ACC112 (cell line): ENCODE measurements around the gene TYMP.
A peak's percentile ranks its signal among the peaks of the same experiment; 100 is the strongest.

Experiments used
- H2AFZ ChIP-seq: fragments of 200-600 bp; sonication (generic); one replicate; pipeline ENCODE4 v1.6.0; 2017; ENCODE audit warnings: antibody characterized with exemption, low read length; ENCODE audit not compliant: unreplicated experiment
- H3K27ac ChIP-seq: fragments of 200-600 bp; sonication (generic); 2 replicates; pipeline ENCODE4 v1.5.1; 2014; ENCODE audit warnings: low read depth, mild to moderate bottlenecking, antibody characterized with exemption, low read length, moderate library complexity
- H3K27me3 ChIP-seq: fragments of 200-600 bp; sonication (generic); 2 replicates; pipeline ENCODE4 v1.6.1; 2014; ENCODE audit warnings: mild to moderate bottlenecking, antibody characterized with exemption, low read length, moderate library complexity, mixed read lengths; ENCODE audit not compliant: insufficient read depth
- H3K36me3 ChIP-seq: fragments of 200-600 bp; sonication (generic); 2 replicates; pipeline ENCODE4 v1.6.1; 2016; ENCODE audit warnings: mild to moderate bottlenecking, antibody characterized with exemption, low read length, moderate library complexity, mixed read lengths; ENCODE audit not compliant: insufficient read depth
- H3K4me1 ChIP-seq: fragments of 200-600 bp; sonication (generic); one replicate; pipeline ENCODE4 v1.6.1; 2016; ENCODE audit warnings: low read length, mixed read lengths; ENCODE audit not compliant: insufficient read depth, unreplicated experiment, control insufficient read depth
- H3K4me3 ChIP-seq: fragments of 200-600 bp; sonication (generic); 2 replicates; pipeline ENCODE4 v1.5.1; 2014; ENCODE audit warnings: mild to moderate bottlenecking, low read depth, low read length
- H3K79me2 ChIP-seq: fragments of 200-600 bp; sonication (generic); one replicate; pipeline ENCODE4 v1.6.0; 2016; ENCODE audit warnings: low read length; ENCODE audit not compliant: control insufficient read depth, unreplicated experiment, insufficient read depth

The TYMP gene

DNA sequence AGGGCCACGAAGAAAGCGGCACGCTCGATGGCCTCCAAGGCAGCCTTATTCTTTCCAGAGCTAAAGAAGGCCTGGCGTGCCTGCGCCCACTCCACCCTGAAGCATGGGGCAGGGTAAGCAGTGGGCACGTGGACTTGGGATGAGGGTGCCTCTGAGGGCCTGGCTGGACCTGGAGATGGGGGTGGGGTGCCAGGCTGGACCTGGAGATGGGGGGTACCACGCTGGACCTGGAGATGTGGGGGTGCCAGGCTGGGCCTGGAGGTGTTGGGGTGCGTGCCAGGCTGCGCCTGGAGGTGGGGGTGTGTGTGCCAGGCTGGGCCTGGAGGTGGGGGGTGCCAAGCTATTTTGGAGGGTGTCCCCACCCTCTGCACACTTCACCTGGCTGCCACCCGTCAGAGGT, 43.2 kb upstream of the TYMP start:
- Histone ChIP-seq H3K27ac (no peak overlapping the region), H3K4me1 (no peaks in the 10 kb centered on the region), H3K79me2 (no peaks in the 10 kb centered on the region), H3K36me3 (no peaks in the 10 kb centered on the region), H2AFZ (no peak overlapping the region), H3K4me3 (no peak overlapping the region), H3K27me3 (no peaks in the 10 kb centered on the region)

- no peaks in the 10 kb centered on the region for H3K79me2 ChIP-seq
- no peak overlapping the region for H3K27ac ChIP-seq
- H3K4me3 ChIP-seq = no peak overlapping the region
- no peaks in the 10 kb centered on the region for H3K4me1 ChIP-seq
- H3K36me3 ChIP-seq = no peaks in the 10 kb centered on the region
- H3K27me3 ChIP-seq = no peaks in the 10 kb centered on the region
- H2AFZ ChIP-seq = no peak overlapping the region
Observed at GRCh38 chr22:50571264-50572175, 41.7 kb upstream of the TYMP start.

DNA sequence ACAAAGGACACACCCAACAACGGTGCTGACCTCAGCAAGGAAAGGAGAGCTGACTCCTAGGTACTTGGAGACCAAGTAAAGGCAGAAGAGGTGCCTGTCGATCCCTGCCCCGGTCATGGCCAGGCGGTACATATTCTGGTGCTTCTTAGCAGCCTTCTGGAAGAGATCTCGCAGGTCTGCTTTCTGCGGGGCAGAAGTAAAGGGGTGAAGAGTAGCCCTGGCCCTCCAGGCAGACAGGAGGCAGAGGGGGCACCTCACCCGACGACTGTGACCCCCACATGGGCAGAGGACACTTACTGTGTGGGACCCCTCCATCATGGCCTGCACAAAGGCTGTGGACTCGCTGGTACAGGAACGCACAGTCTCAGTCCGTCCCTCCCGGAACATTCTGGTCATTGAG, 41.0 kb upstream of the TYMP start:
- no peak overlapping the region for H3K4me3 ChIP-seq
- no peaks in the 10 kb centered on the region for H3K79me2 ChIP-seq
- H3K27ac ChIP-seq = no peak overlapping the region
- H3K36me3 ChIP-seq = no peaks in the 10 kb centered on the region
- H2AFZ ChIP-seq = no peak overlapping the region
- H3K4me1 ChIP-seq = no peaks in the 10 kb centered on the region
- no peaks in the 10 kb centered on the region for H3K27me3 ChIP-seq

GRCh38 chr22:50569896-50570535, 40.2 kb upstream of the TYMP start:
- Histone ChIP-seq H3K4me3 (no peak overlapping the region), H3K4me1 (no peaks in the 10 kb centered on the region), H2AFZ (no peak overlapping the region), H3K79me2 (no peaks in the 10 kb centered on the region), H3K27me3 (no peaks in the 10 kb centered on the region), H3K36me3 (no peaks in the 10 kb centered on the region), H3K27ac (no peak overlapping the region)

GRCh38 chr22:50569041-50569459, 39.2 kb upstream of the TYMP start:
- Histone ChIP-seq H3K4me1 (no peaks in the 10 kb centered on the region), H3K27ac (no peak overlapping the region), H3K79me2 (no peaks in the 10 kb centered on the region), H2AFZ (no peak overlapping the region), H3K27me3 (no peaks in the 10 kb centered on the region), H3K4me3 (no peak overlapping the region), H3K36me3 (no peaks in the 10 kb centered on the region)

GRCh38 chr22:50568626-50569025, 38.8 kb upstream of the TYMP start:
- Histone ChIP-seq H3K27me3 (no peaks in the 10 kb centered on the region), H3K27ac (no peak overlapping the region), H3K4me3 (no peak overlapping the region), H2AFZ (no peak overlapping the region), H3K36me3 (no peaks in the 10 kb centered on the region), H3K79me2 (no peaks in the 10 kb centered on the region), H3K4me1 (no peaks in the 10 kb centered on the region)

DNA sequence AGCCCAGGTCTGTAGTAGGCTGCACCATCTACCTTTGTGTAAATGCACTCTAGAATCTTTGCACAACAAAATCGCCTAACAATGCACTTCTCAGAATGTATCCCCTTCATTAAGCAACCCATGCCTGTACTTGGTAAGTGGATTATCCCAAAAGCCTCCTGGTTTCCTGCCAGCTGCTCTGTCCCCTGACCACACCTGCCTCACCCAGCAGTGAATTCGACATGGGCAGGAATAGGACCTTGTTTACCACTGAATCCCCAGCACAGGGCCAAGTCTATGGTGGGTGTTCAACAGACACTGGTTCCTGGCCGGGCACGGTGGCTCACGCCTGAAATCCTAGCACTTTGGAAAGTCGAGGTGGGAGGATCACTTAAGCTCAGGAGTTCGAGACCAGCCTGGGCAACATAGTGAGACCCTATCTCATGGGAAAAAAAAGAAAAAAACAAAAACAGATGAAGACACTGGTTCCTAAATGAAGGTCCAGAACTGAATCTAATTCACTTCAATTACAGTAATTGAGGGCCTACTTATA, 38.0 kb upstream of the TYMP start:
- Histone ChIP-seq H3K4me3 (no peak overlapping the region), H3K27ac (no peak overlapping the region), H3K4me1 (no peaks in the 10 kb centered on the region), H3K27me3 (no peaks in the 10 kb centered on the region), H3K36me3 (no peaks in the 10 kb centered on the region), H2AFZ (no peak overlapping the region), H3K79me2 (no peaks in the 10 kb centered on the region)

DNA sequence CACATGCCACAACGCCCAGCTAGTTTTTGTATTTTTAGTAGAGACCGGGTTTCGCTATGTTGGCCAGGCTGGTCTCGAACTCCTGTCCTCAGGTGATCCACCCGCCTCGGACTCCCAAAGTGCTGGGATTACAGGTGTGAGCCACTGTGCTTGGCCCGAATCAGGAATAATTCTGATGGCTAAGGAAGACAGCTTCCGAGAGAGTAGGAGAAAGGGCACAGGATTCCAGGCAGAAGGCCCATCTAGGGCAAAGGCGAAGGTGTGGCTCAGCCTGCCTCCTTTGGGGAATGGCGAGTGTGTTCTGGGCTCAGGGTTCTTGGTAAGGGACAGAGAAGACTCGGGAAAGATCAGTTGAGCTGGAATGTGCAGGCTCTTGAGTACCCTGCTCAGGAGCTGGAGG, 34.5 kb upstream of the TYMP start:
- Histone ChIP-seq H3K36me3 (no peaks in the 10 kb centered on the region), H2AFZ (no peak overlapping the region), H3K4me1 (no peaks in the 10 kb centered on the region), H3K4me3 (no peak overlapping the region), H3K27ac (no peak overlapping the region), H3K79me2 (no peaks in the 10 kb centered on the region), H3K27me3 (no peaks in the 10 kb centered on the region)

DNA sequence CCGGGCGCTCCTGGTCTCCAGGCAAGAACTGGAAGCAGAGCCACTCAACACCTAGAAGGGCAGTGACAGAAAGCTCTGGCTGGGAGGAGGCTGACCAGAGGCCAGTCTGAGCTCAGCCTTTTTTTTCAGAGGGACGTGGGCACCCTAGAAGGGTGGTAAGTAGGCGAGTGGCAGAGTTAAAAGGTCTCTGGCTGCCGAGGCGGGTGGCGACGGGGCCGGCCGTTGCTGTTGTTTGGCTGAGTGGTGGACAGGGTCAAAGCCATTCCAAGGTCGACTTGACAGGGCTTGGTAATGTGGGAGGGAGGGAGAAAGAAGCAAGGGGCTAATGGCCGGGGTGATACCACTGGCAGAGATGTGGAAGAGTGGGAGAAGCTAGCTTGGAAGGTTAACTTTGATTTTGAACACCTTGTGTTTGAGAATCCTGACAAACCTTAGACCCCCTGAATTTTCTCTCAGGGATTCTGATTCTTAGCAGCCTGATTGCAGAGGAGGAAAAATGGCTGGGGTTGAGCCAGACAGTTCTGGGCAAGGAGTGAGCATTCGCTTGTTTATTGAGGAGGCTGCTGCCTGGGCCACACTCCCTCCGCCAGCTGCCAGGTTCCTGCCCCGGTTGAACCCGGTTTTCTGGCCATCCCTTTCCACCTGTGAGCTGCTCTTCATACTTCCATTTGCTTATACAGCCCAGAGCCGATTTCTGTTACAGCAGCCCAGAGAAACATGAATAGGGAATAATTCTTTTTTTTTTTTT, 33.8 kb upstream of the TYMP start:
- no peak overlapping the region for H3K27ac ChIP-seq
- H3K4me3 ChIP-seq = peak overlapping the region; percentile 84

GRCh38 chr22:50562523-50563412, 33.0 kb upstream of the TYMP start, which contains the start of gene SYCE3:
SYCE3 (minus strand) TSS chr22:50562919; CDS start chr22:50556405, 6,514 bp downstream.
- Histone ChIP-seq H3K4me1 (no peaks in the 10 kb centered on the region), H3K79me2 (no peaks in the 10 kb centered on the region), H3K36me3 (no peaks in the 10 kb centered on the region), H3K4me3 (peak within 1 kb of the TSS; percentile 84), H3K27me3 (no peaks in the 10 kb centered on the region), H3K27ac (no peak within 1 kb of the TSS), H2AFZ (peak within 1 kb of the TSS; percentile 32)

More for the DNA sequence above, 33.8 kb upstream of the TYMP start:
- H3K79me2 ChIP-seq = no peaks in the 10 kb centered on the region
- H2AFZ ChIP-seq = peak overlapping the region; percentile 32
- H3K27me3 ChIP-seq = no peaks in the 10 kb centered on the region
- no peaks in the 10 kb centered on the region for H3K4me1 ChIP-seq
- H3K36me3 ChIP-seq = no peaks in the 10 kb centered on the region
